SU-DHL-6 (cell line): ENCODE results near the gene GALNT16.

Source experiments
- CTCF ChIP-seq: fragments of 200-600 bp; sonication (generic); IDR thresholded peaks from one replicate; pipeline ENCODE4 v1.5.1; 2017; ENCODE audit warnings: antibody characterized with exemption, mild to moderate bottlenecking, low read length, moderate library complexity; ENCODE audit not compliant: insufficient read depth, poor library complexity, severe bottlenecking
- EZH2phosphoT487 ChIP-seq: fragments of 200-600 bp; sonication (generic), shearing (Covaris generic); conservative IDR thresholded peaks from 2 replicates; pipeline ENCODE4 v1.6.1; 2018; ENCODE audit warnings: mild to moderate bottlenecking, antibody characterized with exemption, low read length, moderate library complexity, mixed read lengths

- TF ChIP-seq CTCF = no peak
- no peak for TF ChIP-seq EZH2phosphoT487
These were observed 68.4 kb downstream of the GALNT16 start for GRCh38 chr14:69328317-69328716.
